SKM-1 (cell line): Measurements from ENCODE around the gene DLL4.

ENCODE experiments used
- DNase-seq: peaks from one replicate; lab custom pipeline; 2025; ENCODE audit not compliant: unreplicated experiment; lab: John Stamatoyannopoulos, UW

Gene DLL4

DNA sequence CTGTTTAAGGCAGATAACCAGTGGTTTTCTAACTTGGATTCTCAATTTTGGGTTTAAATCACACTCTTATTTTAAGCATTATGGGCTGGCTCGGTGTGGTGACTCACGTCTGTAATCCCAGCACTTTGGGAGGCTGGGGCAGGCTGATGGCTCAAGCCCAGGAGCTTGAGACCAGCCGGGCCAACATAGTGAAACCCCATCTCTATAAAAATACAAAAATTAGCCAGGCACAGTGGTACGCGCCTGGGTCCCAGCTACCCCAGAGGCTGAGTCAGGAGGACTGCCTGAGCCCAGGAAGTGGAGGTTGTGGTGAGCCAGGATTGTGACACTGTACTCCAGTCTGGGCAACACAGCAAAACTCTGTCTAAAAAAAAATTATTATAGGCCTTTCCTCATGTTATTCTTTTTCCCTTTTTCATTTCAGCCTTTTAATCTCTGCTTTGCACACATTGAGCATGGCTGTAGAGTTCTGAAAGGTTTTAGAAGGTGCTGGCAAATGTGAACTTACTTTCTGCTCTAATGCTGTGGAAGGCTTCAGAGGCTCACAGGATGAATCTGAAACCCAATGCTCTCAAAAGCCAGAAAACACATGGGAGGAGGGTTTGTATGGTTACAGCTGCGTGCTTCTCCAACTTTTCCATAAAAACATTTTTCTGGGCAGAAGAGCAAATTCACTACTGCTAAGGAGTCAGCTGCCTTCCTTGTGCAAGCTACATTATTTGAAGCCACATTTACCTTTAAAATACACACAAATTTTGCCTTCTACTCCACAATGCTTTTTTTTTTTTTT is 56.6 kb downstream of the DLL4 start:
- no peak for DNase-seq

DNA sequence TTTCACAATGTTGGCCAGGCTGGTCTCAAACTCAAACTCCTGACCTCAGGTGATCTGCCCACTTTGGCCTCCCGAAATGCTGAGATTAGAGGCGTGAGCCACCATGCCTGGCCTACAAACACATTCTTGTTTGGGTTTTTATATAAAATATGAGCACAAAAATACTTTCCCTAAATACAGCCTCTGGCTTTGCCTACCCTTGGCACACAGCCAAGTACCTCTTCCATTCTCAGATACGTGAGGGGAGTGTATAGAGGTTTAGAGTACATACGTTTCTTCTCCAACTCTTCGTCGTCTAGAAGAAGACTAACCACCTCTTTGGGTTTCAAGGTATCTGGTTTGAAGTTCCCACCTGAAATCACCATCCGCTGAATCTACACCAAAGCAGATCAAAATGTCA is 57.7 kb downstream of the DLL4 start:
- no peak for DNase-seq

- DNase-seq = no peak
Observed at GRCh38 chr15:40988156-40988555, 59.0 kb downstream of the DLL4 start.
